AG04450 (cell line): ENCODE results near the gene GLG1. TPM values are rescaled to one million over a fixed set of nuclear protein-coding genes. Genes with fewer than 3 reads are reported as not detected.
A peak's percentile ranks its signal among the peaks of the same experiment; 100 is the strongest.
"Not testable (repeated sequence)": the region's sequence is repeated elsewhere in the genome, so short reads cannot be mapped to it uniquely, and the experiment has no call there.

Experiments used
- CTCF ChIA-PET: fragments of 300-600, 350-600 bp; formaldehyde crosslinking; extraction: SDS; loops from one replicate; lab custom pipeline; 2022; ENCODE audit warnings: antibody characterized with exemption, inconsistent platforms; lab: Charles Lee
- POLR2A ChIA-PET: fragments of 350-600 bp; formaldehyde crosslinking; extraction: SDS; loops from one replicate; lab custom pipeline; 2021; ENCODE audit warnings: antibody characterized with exemption, inconsistent platforms; lab: Yijun Ruan, JAX
- DNase-seq: peaks from one replicate; pipeline ENCODE4 v3.0.0-alpha.2; 2011; ENCODE audit warnings: low read depth, low spot score
- H3K27ac ChIP-seq: one replicate; pipeline ENCODE4 v1.5.1; 2012; ENCODE audit warnings: low read depth, low read length, control low read depth
- H3K27me3 ChIP-seq: one replicate; pipeline ENCODE4 v1.6.0; 2012; ENCODE audit warnings: low read length; ENCODE audit not compliant: control insufficient read depth, insufficient read depth
- H3K4me3 ChIP-seq: 2 replicates; pipeline ENCODE4 v1.5.1; 2011; ENCODE audit warnings: mild to moderate bottlenecking, low read depth, low read length, control low read depth
- H3K9me3 ChIP-seq: 2 replicates; pipeline ENCODE4 v1.5.1; 2012; ENCODE audit warnings: low read length; ENCODE audit not compliant: control insufficient read depth, insufficient read depth
- CTCF ChIP-seq: IDR thresholded peaks from 2 replicates; pipeline ENCODE4 v1.5.1; 2011; ENCODE audit warnings: low read depth, low read length, control low read depth, inconsistent platforms
- polyA plus RNA-seq: library from polyadenylated mRNA; depleted of rRNA; stranded (reverse); fragments of >200 nt; gene quantifications from 2 replicates; pipeline ENCODE4 v1.2.3, GENCODE V29; 2011

GLG1 gene
- polyA plus RNA-seq, 1 experiment: 188 TPM

- H3K9me3 ChIP-seq, H3K4me3 ChIP-seq, CTCF ChIA-PET, H3K27ac ChIP-seq, POLR2A ChIA-PET, DNase-seq, H3K27me3 ChIP-seq: not testable (repeated sequence)
Measured at GRCh38 chr16:74540663-74541062, 66.3 kb downstream of the GLG1 start.

DNA sequence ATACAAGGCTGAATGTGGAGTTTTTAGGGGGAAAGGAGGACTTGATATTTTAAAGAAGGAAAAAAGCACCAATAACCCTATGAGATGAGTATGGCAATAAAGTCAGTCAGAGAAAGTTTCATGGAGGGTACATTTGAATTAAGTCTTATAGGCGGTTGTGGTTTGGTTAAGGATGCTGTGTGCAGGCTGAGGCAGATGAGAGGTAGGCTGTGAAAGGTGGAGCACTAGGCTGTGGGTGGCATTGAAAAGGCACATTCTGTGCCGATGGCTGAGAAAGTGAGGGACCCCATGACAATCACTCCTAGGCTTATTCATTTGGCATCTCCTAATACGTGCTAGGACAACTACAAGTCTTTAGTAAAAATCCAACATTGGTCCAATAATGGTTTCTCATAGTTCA is 68.1 kb downstream of the GLG1 start:
- H3K27ac ChIP-seq, POLR2A ChIA-PET, H3K27me3 ChIP-seq, CTCF ChIA-PET, H3K9me3 ChIP-seq, H3K4me3 ChIP-seq, DNase-seq: not testable (repeated sequence)

GRCh38 chr16:74537746-74538145 is 69.2 kb downstream of the GLG1 start:
- H3K4me3 ChIP-seq, H3K9me3 ChIP-seq, H3K27ac ChIP-seq, H3K27me3 ChIP-seq, CTCF ChIA-PET, POLR2A ChIA-PET, DNase-seq: not testable (repeated sequence)

GRCh38 chr16:74534650-74535049 is 72.3 kb downstream of the GLG1 start:
- H3K4me3 ChIP-seq, H3K9me3 ChIP-seq, H3K27ac ChIP-seq, CTCF ChIA-PET, H3K27me3 ChIP-seq, POLR2A ChIA-PET: not testable (repeated sequence)
- DNase-seq: peak; percentile 11

DNA sequence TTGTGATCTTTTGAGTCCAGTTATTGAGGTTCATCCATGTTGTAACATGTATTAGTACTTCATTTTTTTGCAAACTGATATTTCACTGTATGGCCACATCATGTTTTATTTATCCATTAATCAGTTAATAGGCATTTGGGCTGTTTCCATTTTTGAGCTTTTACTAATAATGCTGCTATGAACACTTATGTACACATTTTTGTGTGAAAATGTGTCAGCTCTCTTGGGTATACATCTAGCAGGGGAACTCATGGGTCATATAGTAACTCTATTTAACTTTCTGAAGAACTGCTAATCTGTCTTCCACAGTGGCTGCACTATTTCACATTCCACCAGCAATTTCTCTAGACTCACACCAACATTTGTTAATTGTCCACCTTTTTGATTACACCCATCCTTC is 82.0 kb downstream of the GLG1 start:
- DNase-seq: no peak
- Histone ChIP-seq H3K27me3 (no peaks in the 10 kb centered on the region), H3K4me3 (no peak overlapping the region), H3K27ac (no peak overlapping the region), H3K9me3 (no peaks in the 10 kb centered on the region)
- TF ChIP-seq CTCF: no peak
- ChIA-PET POLR2A (interaction anchor here (0.7 kb wide), 2 partner anchors 19 to 82 kb away, joined by 3 read pairs; partner anchors contain the start of gene GLG1), CTCF (no interaction called here)

DNA sequence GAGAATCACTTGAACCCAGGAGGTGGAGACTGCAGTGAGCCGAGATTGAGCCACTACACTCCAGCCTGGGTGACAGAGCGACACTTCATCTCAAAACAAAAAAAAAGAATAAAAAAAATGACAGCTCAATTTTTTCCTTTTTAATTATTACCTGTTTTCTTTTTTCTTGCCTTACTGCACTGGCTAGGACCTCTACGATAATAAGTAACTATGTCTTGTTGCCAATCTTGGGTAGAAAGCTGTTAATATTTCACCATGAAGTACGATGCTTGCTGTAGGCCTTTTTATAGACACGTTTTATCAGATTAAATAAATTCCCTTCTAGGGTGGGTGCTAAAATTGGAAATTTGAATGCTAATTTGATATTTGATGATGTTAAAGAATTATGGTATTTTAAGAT is 82.8 kb downstream of the GLG1 start:
- no peak for DNase-seq
- ChIA-PET CTCF (no interaction called here), POLR2A (interaction anchor here (0.7 kb wide), 1 partner anchor 83 kb away, joined by 3 read pairs; the partner anchor contains the start of gene GLG1)
- H3K27me3 ChIP-seq: no peaks in the 10 kb centered on the region
- TF ChIP-seq CTCF: no peak
- H3K4me3 ChIP-seq: no peak overlapping the region
- no peak overlapping the region for H3K27ac ChIP-seq
- no peaks in the 10 kb centered on the region for H3K9me3 ChIP-seq

DNA sequence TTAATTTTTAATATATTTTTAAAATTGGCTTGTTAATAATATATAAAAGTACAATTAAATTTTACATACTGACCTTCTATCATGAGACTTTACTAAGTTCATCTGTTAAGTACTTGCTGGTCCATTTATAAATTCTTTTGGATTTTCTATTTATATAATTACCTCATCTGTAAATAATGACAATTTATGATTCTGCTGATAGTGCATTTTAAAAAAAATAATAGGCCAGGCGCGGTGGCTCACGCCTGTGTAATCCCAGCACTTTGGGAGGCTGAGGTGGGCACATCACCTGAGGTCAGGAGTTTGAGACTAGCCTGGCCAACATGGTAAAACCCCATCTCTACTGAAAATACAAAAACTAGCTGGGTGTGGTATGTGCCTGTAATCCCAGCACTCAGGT is 83.2 kb downstream of the GLG1 start:
- H3K27me3 ChIP-seq, H3K4me3 ChIP-seq, H3K9me3 ChIP-seq, H3K27ac ChIP-seq, CTCF ChIA-PET, POLR2A ChIA-PET, DNase-seq: not testable (repeated sequence)

GRCh38 chr16:74522160-74522559 is 84.8 kb downstream of the GLG1 start:
- no peak for DNase-seq

More at GRCh38 chr16:74522160-74522559, 84.8 kb downstream of the GLG1 start:
- no peaks in the 10 kb centered on the region for H3K9me3 ChIP-seq
- no peak overlapping the region for H3K4me3 ChIP-seq
- ChIA-PET POLR2A (no interaction called here), CTCF (interaction anchor here (0.6 kb wide), 1 partner anchor 15 kb away, joined by 4 read pairs; no protein-coding TSS in a partner anchor)
- no peak for TF ChIP-seq CTCF
- no peaks in the 10 kb centered on the region for H3K27me3 ChIP-seq
- no peak overlapping the region for H3K27ac ChIP-seq
